Activated B cell treated with CpG ODN at 0.5 μM for 24 hours (primary cell): ENCODE results near the gene GRID2. TPM values are rescaled to one million over a fixed set of nuclear protein-coding genes. Genes with fewer than 3 reads are reported as not detected.

Source experiments
- ATAC-seq: fragments of 200-7000 bp; cut with Tn5 transposase; one replicate; pipeline ENCODE4 v1.10.0; 2021; ENCODE audit warnings: low read depth, mild to moderate bottlenecking, moderate library complexity
- CTCF ChIA-PET: fragments of 350-600 bp; sonication (Branson Sonifier 250); formaldehyde crosslinking; loops from one replicate; lab custom pipeline; 2021; ENCODE audit warnings: antibody characterized with exemption; lab: Charles Lee
- POLR2A ChIA-PET: fragments of 350-600 bp; sonication (Branson Sonifier 250); formaldehyde crosslinking; loops from one replicate; lab custom pipeline; 2021; ENCODE audit warnings: antibody characterized with exemption; lab: Charles Lee
- DNase-seq: peaks from one replicate; pipeline ENCODE4 v3.0.0; 2022
- H3K27ac Mint-ChIP-seq: one replicate; pipeline ENCODE4 v1.8.0; 2020; ENCODE audit warnings: mixed read lengths
- H3K27me3 Mint-ChIP-seq: one replicate; pipeline ENCODE4 v1.8.0; 2021; ENCODE audit warnings: mixed read lengths
- H3K36me3 Mint-ChIP-seq: one replicate; pipeline ENCODE4 v1.8.0; 2021; ENCODE audit warnings: low read depth, mixed read lengths
- H3K4me1 Mint-ChIP-seq: one replicate; pipeline ENCODE4 v1.8.0; 2021; ENCODE audit warnings: mixed read lengths
- H3K4me3 Mint-ChIP-seq: one replicate; pipeline ENCODE4 v1.8.0; 2020; ENCODE audit warnings: mild to moderate bottlenecking, mixed read lengths
- H3K9me3 Mint-ChIP-seq: one replicate; pipeline ENCODE4 v1.8.0; 2020; ENCODE audit warnings: mixed read lengths
- CTCF ChIP-seq: fragments of 200-600 bp; IDR thresholded peaks from one replicate; pipeline ENCODE4 v1.8.0; 2022; ENCODE audit warnings: antibody characterized with exemption, mild to moderate bottlenecking
- intact Hi-C: fragments of 100-400 bp; cut with micrococcal nuclease; formaldehyde crosslinking; loops from one replicate; pipeline ENCODE4 v1.15.1; 2024
- total RNA-seq: library from RNA; stranded (reverse); gene quantifications from 2 replicates; pipeline ENCODE4 v1.2.3, GENCODE V29; 2022

The GRID2 gene
- total RNA-seq, 1 donor from 2014 or later, result not detected

DNA sequence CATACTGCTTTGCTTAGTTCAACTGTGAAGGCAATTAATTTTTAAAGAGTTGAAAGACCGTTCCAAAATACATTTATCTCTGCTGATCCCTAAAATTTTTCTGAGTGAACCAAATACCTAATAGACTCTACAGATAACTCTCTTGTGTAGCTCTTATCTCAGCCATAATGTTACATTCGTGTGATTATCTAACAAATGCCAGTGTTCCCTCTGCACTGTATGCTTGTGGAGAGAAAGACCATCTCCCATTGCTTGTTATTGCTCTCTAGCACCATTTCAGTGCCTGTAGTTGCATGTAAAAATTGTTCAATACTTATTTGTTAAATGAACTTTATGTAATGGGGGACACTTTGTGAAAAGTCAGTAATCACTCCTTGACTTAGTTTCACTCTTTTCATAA, 1443.5 kb downstream of the GRID2 start:
- H3K27me3 Mint-ChIP-seq, result no peaks in the 10 kb centered on the region
- H3K27ac Mint-ChIP-seq, result no peak overlapping the region
- ATAC-seq (no peak), DNase-seq (no peak)
- ChIA-PET CTCF (no interaction called here), POLR2A (no interaction called here)
- H3K4me3 Mint-ChIP-seq, result no peak overlapping the region
- intact Hi-C loops, result no loop called here
- H3K4me1 Mint-ChIP-seq, result peaks cover 14% of the 10 kb centered on the region
- H3K9me3 Mint-ChIP-seq, result no peaks in the 10 kb centered on the region
- no peak for TF ChIP-seq CTCF
- no peaks in the 10 kb centered on the region for H3K36me3 Mint-ChIP-seq

DNA sequence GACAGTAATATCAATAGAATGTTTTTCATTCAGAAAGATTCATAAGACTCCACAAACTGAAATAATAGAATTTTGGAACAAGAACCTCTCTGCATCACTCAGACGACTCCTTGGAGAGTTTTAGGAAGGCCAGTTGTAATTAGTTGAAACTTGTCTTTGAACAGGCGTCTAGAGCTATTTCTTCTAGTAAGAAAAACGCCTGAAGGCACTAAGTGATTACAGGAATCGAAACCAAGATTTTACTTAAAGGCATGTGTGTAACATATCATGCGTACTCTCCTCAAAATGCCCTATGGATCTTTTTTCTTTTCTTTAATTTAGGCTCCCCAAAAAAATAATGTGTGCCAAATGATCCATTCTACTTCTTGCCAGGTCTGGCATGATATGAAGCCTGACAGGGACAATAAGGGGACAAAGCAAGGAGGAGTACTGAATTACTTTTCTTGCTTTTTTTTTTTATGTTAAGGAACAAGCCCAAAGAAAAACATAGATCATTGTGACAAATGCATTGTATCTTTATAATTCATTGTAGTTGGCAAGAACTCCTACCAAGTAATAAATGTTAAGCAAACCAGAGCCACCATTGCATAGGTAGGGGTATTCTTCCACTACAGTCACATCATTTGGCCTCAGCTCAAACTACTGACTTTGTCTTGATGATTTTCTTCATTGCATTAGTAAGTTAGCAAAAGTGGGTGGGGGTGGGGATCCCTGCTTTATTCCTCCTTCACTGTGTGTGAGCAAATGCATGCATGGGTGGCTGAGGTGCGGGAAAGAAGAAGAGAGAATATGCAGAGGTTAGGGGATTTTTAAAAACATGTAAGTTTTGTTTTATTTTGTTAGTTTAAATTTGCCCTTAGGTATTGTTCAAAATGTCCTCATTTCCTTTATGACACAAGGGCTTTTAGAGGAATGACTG, 1444.9 kb downstream of the GRID2 start:
- Mint-ChIP-seq H3K27me3 (no peaks in the 10 kb centered on the region), H3K9me3 (no peaks in the 10 kb centered on the region), H3K4me1 (peaks cover 14% of the 10 kb centered on the region), H3K36me3 (no peaks in the 10 kb centered on the region), H3K4me3 (peak overlapping the region; percentile 36), H3K27ac (peak overlapping the region; percentile 61)
- DNase-seq, result no peak
- POLR2A ChIA-PET, result no interaction called here
- no peak for TF ChIP-seq CTCF
- peak; percentile 25 for ATAC-seq
- intact Hi-C loops, result no loop called here
- CTCF ChIA-PET, result no interaction called here

GRCh38 chr4:93749292-93749761, 1445.6 kb downstream of the GRID2 start:
- Mint-ChIP-seq H3K27ac (peak overlapping the region; percentile 61), H3K27me3 (no peaks in the 10 kb centered on the region), H3K9me3 (no peaks in the 10 kb centered on the region), H3K4me3 (peak overlapping the region; percentile 36), H3K4me1 (peaks cover 14% of the 10 kb centered on the region), H3K36me3 (no peaks in the 10 kb centered on the region)
- DNase-seq, result no peak
- CTCF ChIA-PET, result interaction anchor here (0.5 kb wide), 1 partner anchor 30 kb away, joined by 4 read pairs; no protein-coding TSS in a partner anchor
- ATAC-seq, result peak; percentile 42
- intact Hi-C loops, result no loop called here
- POLR2A ChIA-PET, result no interaction called here
- TF ChIP-seq CTCF, result no peak

- intact Hi-C loops, result no loop called here
- Mint-ChIP-seq H3K4me1 (peaks cover 14% of the 10 kb centered on the region), H3K27me3 (no peaks in the 10 kb centered on the region), H3K9me3 (no peaks in the 10 kb centered on the region), H3K4me3 (no peak overlapping the region), H3K27ac (no peak overlapping the region), H3K36me3 (no peaks in the 10 kb centered on the region)
- ChIA-PET CTCF (no interaction called here), POLR2A (no interaction called here)
- no peak for TF ChIP-seq CTCF
- no peak for DNase-seq
- ATAC-seq, result no peak
These were observed 1447.6 kb downstream of the GRID2 start for GRCh38 chr4:93751411-93751810.

DNA sequence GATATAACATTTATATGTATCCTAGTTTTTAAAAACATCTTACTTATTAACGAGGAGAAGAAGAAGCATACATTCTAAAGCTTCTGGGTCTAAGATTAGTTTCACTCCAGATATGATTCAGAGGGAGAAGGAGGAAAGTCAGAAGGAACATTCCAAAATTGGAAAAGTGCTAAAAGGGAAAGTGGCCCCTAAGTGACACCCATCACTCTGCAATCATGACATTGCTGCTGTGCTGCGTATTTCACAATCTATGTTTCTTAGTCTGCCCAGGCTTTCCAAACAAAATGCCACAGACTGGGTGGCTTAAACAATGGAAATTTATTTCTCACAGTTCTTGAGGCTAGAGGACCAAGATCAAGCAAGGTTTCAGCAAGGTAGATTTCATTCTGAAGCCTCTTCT, 1452.3 kb downstream of the GRID2 start:
- POLR2A ChIA-PET, result no interaction called here
- CTCF ChIA-PET, result interaction anchor here (1.4 kb wide), 1 partner anchor 12 kb away, joined by 3 read pairs; no protein-coding TSS in a partner anchor
- no peak overlapping the region for H3K4me3 Mint-ChIP-seq

More for the DNA sequence above, 1452.3 kb downstream of the GRID2 start:
- intact Hi-C loops, result no loop called here
- no peak overlapping the region for H3K27ac Mint-ChIP-seq
- no peak for TF ChIP-seq CTCF
- H3K9me3 Mint-ChIP-seq, result no peaks in the 10 kb centered on the region
- H3K36me3 Mint-ChIP-seq, result no peaks in the 10 kb centered on the region
- H3K4me1 Mint-ChIP-seq, result peaks cover 6% of the 10 kb centered on the region
- no peak for DNase-seq
- no peaks in the 10 kb centered on the region for H3K27me3 Mint-ChIP-seq
- no peak for ATAC-seq
